Activated CD4-positive, alpha-beta T cell treated with anti-CD3 and anti-CD28 coated beads for 1 hour (primary cell): ENCODE data around the gene XRCC4.

Source experiments
- DNase-seq: peaks from one replicate; pipeline ENCODE4 v3.0.0-alpha.2; 2020

XRCC4 gene

GRCh38 chr5:83357621-83358231 is 280.4 kb downstream of the XRCC4 start:
- DNase-seq, result no peak

GRCh38 chr5:83360573-83360972 is 283.2 kb downstream of the XRCC4 start:
- DNase-seq, result no peak

DNA sequence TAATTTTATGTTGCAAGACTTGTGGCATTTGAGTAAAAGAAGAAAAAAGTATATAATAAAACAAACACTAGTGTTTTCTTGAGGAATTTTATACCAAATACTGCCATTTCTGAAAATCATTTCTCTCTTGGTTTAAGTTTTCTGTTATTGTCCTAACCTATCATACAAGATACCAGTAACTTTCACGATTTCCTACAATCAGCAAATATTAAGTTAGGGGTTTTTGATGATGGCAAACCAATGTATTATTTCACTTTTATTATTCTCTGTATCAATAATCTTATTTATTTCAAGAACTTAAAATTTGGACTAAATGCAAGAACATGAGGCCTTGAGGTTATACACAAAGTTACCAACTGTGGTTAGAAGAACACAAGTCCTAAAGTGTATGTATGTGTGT is 285.2 kb downstream of the XRCC4 start:
- no peak for DNase-seq

- DNase-seq, result no peak
These were observed 286.0 kb downstream of the XRCC4 start for GRCh38 chr5:83363111-83363885.

GRCh38 chr5:83363886-83364275 is 286.5 kb downstream of the XRCC4 start:
- no peak for DNase-seq

DNA sequence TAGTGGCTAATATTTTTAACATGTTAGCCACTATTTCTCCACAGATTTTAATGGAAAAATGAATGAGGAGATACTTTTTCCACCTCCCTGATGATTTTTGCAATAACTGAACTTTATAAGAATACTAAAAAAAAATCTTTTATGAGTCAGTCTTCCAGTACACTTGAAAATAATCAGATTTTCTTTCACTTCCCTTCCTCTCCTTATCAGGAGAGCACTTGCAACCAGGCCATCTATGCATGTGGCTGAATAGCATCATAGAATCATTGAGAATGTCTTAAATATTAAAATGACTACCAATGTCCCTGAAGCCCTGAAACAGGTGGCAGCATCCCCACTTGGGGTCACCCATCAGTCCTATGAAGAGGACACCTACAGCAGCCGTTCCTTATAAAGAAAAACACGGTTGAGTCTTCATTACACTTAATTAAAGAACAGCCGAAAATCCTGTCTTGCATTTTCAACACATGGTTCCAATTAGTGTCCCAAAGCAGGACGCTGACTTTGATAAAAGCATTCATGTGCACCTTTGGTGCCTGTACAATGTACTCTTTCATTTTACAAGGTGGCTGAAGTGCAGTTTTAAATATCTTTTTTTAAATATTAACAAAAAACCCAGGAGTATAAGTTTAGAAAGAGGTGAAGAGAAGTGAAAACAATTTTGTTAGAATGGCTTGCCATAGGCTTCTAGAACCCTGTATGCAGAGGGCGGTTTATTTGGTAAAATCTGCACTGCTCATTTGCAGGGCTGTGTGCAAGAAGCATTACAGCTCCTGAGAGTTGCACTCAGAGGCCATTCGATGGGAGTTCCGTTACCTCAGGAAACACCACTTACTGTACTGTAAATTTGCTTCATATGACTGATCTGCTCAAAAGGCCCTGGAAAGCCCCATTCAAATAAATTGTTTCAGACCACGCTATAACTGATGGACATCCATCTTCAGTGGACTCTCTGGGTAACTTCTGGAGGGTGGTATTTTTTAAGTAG is 287.3 kb downstream of the XRCC4 start:
- DNase-seq, result no peak

- no peak for DNase-seq
These were observed 291.0 kb downstream of the XRCC4 start for GRCh38 chr5:83368319-83368718.

DNA sequence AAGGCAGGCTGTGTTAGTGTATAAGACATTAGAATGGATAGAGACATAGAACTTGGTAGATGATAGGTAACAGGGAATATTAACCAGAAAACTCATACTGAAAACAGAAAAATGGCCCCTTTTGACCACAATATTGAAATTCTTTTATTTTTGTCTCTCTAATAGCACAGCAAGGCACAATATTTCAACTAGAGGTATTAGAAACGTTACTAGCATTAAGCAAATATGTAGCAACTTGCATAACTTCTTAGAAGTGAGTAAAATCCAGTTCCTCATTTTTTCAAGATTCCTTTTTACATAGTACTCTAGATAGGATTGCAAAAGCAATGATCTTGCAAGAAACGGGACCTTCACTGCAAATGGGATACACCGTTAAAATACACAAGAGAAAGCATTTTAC is 291.5 kb downstream of the XRCC4 start:
- DNase-seq, result no peak

DNA sequence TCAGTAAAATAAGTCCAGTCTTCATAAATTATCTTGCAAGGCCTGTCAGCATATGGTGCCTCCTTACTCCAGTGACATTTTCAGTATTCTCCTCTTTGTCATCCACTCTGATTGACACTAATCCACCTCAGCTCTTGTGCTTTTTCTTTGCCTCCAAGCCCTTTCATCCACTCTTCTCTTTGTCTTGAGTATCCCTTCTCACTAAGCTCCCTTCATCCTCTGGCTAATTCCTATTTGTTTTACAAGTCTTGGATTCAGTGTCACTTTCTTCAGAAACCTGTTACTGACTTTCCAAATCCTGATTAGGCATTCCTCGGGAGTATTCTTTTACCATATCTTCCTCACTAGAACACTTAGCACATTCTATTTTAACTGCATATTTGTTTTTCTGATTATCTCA is 293.6 kb downstream of the XRCC4 start:
- DNase-seq, result no peak

GRCh38 chr5:83371726-83372125 is 294.4 kb downstream of the XRCC4 start:
- DNase-seq, result no peak

- no peak for DNase-seq
These were observed 297.2 kb downstream of the XRCC4 start for GRCh38 chr5:83374547-83374946.

- no peak for DNase-seq
These were observed 297.9 kb downstream of the XRCC4 start for GRCh38 chr5:83375049-83375745.

DNA sequence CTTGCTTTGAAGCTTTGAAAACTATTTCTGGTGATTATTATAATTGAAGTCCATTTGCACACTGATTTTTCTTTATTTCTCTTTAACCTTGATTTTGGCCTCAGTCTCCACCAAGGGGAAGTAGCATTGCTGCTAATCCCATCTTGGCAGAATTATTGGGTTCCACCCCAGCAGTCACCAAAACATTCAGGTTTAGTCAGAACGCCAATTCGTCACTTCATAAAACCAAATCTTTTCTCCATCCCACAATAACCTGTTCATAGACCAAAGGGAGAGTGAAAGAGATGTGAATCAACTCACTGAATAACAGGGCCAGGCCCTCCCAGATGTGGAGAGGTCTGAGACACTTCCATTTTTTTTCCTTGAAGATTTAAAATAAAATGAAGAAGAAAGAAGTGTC is 299.1 kb downstream of the XRCC4 start:
- DNase-seq, result no peak

DNA sequence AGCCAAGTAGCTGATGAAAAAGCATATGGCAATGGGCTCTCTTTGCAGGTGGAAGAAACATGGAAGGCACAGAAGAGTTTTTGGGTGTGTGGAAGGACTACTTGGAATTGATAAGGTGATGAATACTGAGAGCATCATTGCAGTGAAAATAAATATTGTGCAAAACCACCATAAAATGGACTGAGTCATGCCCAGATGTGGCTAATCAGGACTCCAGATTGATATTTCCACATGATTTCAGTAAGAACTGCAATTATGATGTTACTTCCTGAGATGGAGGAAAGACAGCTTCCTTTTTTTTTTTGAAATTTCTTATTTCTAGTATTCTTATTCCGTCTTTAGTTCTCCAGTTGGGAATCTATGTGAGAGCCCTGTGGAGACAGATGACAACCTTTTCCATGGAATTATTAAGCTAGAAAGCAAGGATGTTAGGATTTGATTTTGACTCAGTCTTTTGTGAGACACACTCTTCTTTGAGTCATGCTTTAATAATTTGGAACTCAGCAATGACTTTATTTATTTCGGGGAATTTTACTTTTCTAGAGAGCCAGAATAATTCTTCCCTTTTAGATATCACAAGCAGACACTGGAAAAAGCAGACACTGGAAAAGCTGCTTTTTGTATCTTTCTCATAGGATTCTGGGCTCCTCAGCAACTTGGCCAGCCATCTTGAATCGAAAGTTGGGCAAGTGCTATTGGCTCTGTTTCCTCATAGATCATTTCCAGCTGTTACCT is 300.0 kb downstream of the XRCC4 start:
- no peak for DNase-seq

- no peak for DNase-seq
These were observed 301.4 kb downstream of the XRCC4 start for GRCh38 chr5:83378624-83379289.

GRCh38 chr5:83385812-83386211 is 308.5 kb downstream of the XRCC4 start:
- DNase-seq, result no peak

GRCh38 chr5:83387041-83387440 is 309.7 kb downstream of the XRCC4 start:
- no peak for DNase-seq

DNA sequence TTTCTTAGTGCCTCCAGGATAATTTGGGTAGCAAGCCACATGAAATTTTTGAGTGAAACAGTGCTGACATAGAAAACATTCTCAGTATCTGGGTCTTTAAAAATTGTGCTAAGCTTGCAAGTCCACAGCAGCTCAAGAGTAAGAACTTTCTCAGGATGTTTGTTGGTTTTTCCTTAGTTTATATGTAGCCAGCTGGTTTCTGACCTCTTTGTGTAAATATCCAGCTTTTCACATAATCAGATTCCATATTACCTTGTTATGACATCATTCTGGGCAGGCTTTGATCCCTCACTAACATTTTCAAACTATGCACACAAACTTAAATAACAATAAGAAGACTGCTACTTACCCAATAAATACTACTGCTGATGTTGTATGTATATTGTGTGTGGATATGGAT is 311.3 kb downstream of the XRCC4 start:
- no peak for DNase-seq

DNA sequence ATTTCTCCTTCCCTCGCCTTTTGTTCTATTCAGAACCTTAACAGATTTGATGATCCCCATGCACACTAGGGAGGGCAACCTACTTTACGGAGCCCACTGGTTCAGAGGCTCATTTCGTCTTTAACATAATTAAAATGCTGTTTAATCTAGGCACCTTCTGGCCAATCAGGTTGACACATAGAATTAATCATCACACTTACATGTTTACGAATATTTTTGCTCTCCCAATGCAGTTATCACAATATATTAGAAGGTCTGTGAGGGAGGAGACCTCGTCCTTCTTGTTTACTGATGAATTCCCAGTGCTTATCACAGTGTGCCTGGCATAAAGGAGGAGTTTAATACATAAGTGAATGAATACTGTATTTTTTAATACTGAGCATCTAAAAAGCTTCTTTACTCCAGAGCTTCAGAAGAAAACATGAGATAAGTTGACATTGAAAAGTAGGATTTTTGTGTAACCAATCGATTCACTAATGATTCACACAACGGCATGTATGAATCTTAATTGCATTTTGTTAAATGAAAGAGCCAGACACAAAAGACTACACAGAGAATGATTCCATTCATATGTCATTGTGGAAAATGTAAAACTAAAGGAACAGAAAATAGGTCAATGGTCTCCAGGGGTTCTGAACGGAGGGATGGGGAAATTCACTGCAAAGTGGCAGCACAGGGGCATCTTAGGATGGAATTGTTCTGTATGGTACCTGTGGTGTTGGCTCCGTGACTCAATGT is 315.6 kb downstream of the XRCC4 start:
- no peak for DNase-seq

DNA sequence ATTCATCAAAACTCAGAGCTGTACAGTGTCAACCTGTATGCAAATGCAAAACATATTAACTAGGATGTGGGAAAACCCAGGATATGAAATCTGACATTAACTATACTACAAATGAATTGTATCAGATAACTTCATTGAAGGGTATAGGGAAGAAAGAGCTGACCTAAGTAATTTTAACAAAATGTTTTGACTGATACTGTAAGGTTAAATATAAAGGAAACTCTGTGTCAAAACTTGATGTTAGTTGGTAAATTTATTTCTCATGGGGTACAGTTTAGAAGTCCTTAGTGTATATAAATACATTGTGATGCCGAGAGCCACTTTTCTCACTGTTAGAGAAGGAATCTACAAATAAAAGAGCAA is 316.1 kb downstream of the XRCC4 start:
- no peak for DNase-seq

DNA sequence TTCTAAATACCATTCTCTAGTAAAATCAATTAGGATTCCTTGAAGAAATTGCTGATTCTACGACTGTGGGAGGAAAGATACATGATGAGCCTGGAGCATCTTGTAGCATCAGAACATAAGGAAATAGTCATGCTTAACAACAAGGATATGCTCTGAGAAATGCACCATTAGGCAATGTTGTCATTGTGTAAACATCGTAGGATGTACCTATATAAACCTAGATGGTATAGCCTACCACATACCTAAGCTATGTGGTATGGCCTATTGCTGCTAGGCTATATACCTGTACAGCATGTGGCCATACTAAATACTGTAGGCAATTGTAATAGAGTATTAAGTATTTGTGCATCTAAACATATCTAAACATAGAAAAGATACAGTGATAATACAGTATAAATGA is 316.8 kb downstream of the XRCC4 start:
- DNase-seq, result no peak
